GM18499 (cell line): ENCODE data around the gene SMIM29.
"Not testable (repeated sequence)": the region's sequence is repeated elsewhere in the genome, so short reads cannot be mapped to it uniquely, and the experiment has no call there.

ENCODE experiments used
- ATAC-seq: cut with Tn5 transposase; IDR thresholded peaks from one replicate; pipeline ENCODE4 v1.9.1; 2021; ENCODE audit warnings: moderate number of reproducible peaks; ENCODE audit not compliant: insufficient read depth, unreplicated experiment

The SMIM29 gene

GRCh38 chr6:34269658-34270341 is 21.0 kb upstream of the SMIM29 start:
- ATAC-seq: not testable (repeated sequence)

GRCh38 chr6:34269132-34269531 is 20.3 kb upstream of the SMIM29 start:
- ATAC-seq: not testable (repeated sequence)

- no peak for ATAC-seq
Measured at GRCh38 chr6:34267746-34268145, 18.9 kb upstream of the SMIM29 start.

GRCh38 chr6:34263484-34263883 is 14.7 kb upstream of the SMIM29 start:
- ATAC-seq: not testable (repeated sequence)

GRCh38 chr6:34260576-34261267 is 11.9 kb upstream of the SMIM29 start:
- no peak for ATAC-seq

GRCh38 chr6:34259529-34260069 is 10.8 kb upstream of the SMIM29 start:
- ATAC-seq: no peak

- not testable (repeated sequence) for ATAC-seq
Measured at GRCh38 chr6:34252395-34252794, 3.6 kb upstream of the SMIM29 start.

GRCh38 chr6:34249469-34250261 is 859 bp upstream of the SMIM29 start:
- peak; percentile 27 for ATAC-seq

- no peak for ATAC-seq
Measured at GRCh38 chr6:34248198-34248726, 544 bp downstream of the SMIM29 start.

GRCh38 chr6:34247481-34248197 is 1.2 kb downstream of the SMIM29 start:
- no peak for ATAC-seq

GRCh38 chr6:34246563-34247391 is 2.0 kb downstream of the SMIM29 start:
- no peak for ATAC-seq

GRCh38 chr6:34246249-34246562 is 2.6 kb downstream of the SMIM29 start:
- no peak for ATAC-seq

GRCh38 chr6:34245761-34246140 is 3.1 kb downstream of the SMIM29 start:
- not testable (repeated sequence) for ATAC-seq

- not testable (repeated sequence) for ATAC-seq
Measured at GRCh38 chr6:34245032-34245760, 3.6 kb downstream of the SMIM29 start.

GRCh38 chr6:34243901-34244884 is 4.6 kb downstream of the SMIM29 start:
- ATAC-seq: no peak

GRCh38 chr6:34243131-34243771 is 5.6 kb downstream of the SMIM29 start:
- ATAC-seq: no peak
